ENCODE data around the gene COL18A1.

GRCh38 chr21:45358261-45358670 lies 46.7 kb upstream of the COL18A1 start:
- TF ChIP-seq CTCF (IDR thresholded peaks at IDR 0.05) (no peak), CHD4 (IDR thresholded peaks at IDR 0.05; ENCODE audit: borderline replicate concordance) (no peak), ELK1 (IDR thresholded peaks at IDR 0.05; ENCODE audit: low read depth, low read length) (no peak), POLR2A (IDR thresholded peaks at IDR 0.05; ENCODE audit: low read length) (no peak)
- TF ChIP-seq, protein P1, sequence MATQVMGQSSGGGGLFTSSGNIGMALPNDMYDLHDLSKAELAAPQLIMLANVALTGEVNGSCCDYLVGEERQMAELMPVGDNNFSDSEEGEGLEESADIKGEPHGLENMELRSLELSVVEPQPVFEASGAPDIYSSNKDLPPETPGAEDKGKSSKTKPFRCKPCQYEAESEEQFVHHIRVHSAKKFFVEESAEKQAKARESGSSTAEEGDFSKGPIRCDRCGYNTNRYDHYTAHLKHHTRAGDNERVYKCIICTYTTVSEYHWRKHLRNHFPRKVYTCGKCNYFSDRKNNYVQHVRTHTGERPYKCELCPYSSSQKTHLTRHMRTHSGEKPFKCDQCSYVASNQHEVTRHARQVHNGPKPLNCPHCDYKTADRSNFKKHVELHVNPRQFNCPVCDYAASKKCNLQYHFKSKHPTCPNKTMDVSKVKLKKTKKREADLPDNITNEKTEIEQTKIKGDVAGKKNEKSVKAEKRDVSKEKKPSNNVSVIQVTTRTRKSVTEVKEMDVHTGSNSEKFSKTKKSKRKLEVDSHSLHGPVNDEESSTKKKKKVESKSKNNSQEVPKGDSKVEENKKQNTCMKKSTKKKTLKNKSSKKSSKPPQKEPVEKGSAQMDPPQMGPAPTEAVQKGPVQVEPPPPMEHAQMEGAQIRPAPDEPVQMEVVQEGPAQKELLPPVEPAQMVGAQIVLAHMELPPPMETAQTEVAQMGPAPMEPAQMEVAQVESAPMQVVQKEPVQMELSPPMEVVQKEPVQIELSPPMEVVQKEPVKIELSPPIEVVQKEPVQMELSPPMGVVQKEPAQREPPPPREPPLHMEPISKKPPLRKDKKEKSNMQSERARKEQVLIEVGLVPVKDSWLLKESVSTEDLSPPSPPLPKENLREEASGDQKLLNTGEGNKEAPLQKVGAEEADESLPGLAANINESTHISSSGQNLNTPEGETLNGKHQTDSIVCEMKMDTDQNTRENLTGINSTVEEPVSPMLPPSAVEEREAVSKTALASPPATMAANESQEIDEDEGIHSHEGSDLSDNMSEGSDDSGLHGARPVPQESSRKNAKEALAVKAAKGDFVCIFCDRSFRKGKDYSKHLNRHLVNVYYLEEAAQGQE (IDR thresholded peaks at IDR 0.05), result no peak
- TF ChIP-seq, protein P2, sequence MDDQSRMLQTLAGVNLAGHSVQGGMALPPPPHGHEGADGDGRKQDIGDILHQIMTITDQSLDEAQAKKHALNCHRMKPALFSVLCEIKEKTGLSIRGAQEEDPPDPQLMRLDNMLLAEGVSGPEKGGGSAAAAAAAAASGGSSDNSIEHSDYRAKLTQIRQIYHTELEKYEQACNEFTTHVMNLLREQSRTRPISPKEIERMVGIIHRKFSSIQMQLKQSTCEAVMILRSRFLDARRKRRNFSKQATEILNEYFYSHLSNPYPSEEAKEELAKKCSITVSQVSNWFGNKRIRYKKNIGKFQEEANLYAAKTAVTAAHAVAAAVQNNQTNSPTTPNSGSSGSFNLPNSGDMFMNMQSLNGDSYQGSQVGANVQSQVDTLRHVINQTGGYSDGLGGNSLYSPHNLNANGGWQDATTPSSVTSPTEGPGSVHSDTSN (IDR thresholded peaks at IDR 0.05), result no peak

Measured in A549 (cell line).